Endothelial cell of hepatic sinusoid (primary cell): ENCODE results near the gene NBEAL2.

Experiments
- in situ Hi-C: cut with HindIII; loops from 2 replicates; pipeline ENCODE4 v1.10.0; 2017; ENCODE audit warnings: low sequenced_read_pairs

Gene NBEAL2

GRCh38 chr3:46998852-46999515 is 19.5 kb downstream of the NBEAL2 start:
- in situ Hi-C loops = no loop called here

DNA sequence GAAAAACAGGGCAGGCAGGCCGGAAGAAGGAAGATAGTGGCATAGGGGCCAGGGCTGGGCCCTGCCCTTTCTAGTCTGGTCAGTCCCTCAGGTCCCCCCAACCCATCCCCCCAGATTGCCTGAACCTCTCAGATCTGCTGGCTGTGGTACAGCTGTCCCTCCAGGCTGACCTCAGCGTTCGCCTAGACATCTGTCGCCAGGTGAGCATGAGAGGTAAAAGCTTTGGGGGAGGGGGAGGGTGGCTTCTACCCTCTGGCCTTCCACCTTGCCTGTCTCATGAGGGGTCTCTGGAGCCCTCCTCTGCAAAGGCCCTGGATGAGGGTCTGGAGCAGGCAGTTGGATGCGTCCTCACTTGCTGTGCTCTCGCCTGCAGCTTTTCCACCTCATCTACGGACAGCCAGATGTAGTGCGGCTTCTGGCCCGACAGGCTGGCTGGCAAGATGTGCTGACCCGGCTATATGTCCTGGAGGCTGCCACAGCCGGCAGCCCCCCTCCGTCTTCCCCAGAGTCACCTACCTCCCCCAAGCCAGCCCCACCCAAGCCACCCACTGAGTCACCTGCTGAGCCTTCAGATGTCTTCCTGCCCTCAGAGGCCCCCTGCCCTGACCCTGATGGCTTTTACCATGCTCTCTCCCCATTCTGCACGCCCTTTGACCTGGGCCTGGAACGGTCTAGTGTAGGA is 20.2 kb downstream of the NBEAL2 start:
- in situ Hi-C loops = no loop called here

GRCh38 chr3:47000198-47000815 is 20.8 kb downstream of the NBEAL2 start:
- in situ Hi-C loops = no loop called here

- in situ Hi-C loops = no loop called here
Measured at GRCh38 chr3:47000922-47001730, 21.7 kb downstream of the NBEAL2 start.

- in situ Hi-C loops = no loop called here
Measured at GRCh38 chr3:47001731-47002170, 22.3 kb downstream of the NBEAL2 start.

DNA sequence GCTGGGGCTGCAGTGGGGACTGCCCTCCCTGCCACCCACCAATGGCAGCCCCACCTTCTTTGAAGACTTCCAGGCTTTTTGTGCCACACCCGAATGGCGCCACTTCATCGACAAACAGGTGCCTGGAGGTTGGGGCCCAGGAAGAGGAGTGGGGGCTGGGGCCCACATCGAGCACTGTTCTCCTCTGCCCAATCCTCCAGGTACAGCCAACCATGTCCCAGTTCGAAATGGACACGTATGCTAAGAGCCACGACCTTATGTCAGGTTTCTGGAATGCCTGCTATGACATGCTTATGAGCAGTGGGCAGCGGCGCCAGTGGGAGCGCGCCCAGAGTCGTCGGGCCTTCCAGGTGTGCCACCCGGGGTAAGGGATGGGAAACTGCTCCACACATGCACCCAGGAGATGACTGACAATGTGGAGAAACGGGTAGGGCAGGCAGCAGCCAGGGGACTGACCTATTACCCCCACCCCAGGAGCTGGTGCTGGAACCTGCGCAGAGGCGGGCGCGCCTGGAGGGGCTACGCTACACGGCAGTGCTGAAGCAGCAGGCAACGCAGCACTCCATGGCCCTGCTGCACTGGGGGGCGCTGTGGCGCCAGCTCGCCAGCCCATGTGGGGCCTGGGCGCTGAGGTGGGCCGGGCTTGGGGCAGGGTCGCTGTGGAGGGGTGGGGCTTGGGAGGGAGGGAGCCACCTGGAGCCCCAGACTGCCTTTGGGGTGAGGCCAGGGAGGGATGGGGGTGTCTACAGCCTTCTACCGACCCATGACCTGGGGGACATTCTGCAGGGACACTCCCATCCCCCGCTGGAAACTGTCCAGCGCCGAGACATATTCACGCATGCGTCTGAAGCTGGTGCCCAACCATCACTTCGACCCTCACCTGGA is 22.9 kb downstream of the NBEAL2 start:
- in situ Hi-C loops = no loop called here

- in situ Hi-C loops = no loop called here
Measured at GRCh38 chr3:47003056-47003410, 23.6 kb downstream of the NBEAL2 start.

DNA sequence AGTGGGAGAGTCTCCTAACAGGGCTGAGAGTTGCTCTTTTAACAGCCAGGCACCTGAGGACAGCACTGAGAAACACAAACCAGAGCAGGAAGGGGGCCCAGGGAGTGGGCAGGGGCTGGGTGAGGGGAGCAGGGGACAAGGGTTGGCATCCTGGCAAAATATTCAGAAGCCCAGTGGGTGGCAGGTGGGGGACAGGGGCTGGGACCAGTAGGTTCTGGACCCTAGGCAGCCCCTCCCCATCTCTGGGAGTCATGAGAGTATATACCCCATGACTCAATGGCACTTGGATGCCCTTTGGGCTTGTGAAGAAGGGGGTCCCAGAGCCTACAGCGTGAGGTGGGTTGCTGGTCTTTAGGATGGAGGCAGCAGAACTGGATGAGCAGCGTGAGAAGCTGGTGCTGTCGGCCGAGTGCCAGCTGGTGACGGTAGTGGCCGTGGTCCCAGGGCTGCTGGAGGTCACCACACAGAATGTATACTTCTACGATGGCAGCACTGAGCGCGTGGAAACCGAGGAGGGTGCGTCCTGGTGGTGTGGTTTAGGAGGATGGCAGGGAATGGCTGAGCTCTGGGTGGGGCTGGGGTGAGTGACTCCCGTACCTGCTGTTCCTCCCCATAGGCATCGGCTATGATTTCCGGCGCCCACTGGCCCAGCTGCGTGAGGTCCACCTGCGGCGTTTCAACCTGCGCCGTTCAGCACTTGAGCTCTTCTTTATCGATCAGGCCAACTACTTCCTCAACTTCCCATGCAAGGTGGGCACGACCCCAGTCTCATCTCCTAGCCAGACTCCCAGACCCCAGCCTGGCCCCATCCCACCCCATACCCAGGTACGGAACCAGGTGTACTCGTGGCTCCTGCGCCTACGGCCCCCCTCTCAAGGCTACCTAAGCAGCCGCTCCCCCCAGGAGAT is 24.2 kb downstream of the NBEAL2 start:
- in situ Hi-C loops = no loop called here

GRCh38 chr3:47004369-47005211 is 25.1 kb downstream of the NBEAL2 start:
- in situ Hi-C loops = loop anchor here (5.0 kb wide), 1 partner anchor 72 kb away; no protein-coding TSS in a partner anchor

DNA sequence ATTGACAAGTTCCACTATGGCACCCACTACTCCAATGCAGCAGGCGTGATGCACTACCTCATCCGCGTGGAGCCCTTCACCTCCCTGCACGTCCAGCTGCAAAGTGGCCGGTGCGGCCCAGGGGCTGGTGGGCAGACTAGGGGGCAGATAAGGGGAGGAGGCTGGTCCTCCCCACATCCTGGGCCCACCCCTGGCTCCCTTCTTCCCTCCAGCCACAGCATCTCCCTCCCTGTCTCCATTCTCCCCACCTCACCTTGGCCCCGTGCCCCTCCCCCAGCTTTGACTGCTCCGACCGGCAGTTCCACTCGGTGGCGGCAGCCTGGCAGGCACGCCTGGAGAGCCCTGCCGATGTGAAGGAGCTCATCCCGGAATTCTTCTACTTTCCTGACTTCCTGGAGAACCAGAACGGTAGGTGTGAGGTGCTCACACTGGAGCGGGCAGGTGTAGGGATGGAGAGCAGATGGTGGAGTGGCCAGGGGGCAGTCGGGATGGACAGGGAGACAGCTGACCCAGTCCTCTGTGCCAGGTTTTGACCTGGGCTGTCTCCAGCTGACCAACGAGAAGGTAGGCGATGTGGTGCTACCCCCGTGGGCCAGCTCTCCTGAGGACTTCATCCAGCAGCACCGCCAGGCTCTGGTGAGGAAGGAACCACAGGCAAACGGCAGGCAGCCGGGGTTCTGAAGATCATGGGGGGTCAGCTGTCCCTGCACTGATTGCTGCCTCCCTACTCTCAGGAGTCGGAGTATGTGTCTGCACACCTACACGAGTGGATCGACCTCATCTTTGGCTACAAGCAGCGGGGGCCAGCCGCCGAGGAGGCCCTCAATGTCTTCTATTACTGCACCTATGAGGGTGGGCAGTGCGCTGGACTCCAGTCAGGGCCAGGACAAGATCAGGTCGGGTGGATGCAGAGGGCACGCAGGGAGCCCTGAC is 26.0 kb downstream of the NBEAL2 start:
- in situ Hi-C loops = loop anchor here (5.0 kb wide), 1 partner anchor 73 kb away; no protein-coding TSS in a partner anchor

DNA sequence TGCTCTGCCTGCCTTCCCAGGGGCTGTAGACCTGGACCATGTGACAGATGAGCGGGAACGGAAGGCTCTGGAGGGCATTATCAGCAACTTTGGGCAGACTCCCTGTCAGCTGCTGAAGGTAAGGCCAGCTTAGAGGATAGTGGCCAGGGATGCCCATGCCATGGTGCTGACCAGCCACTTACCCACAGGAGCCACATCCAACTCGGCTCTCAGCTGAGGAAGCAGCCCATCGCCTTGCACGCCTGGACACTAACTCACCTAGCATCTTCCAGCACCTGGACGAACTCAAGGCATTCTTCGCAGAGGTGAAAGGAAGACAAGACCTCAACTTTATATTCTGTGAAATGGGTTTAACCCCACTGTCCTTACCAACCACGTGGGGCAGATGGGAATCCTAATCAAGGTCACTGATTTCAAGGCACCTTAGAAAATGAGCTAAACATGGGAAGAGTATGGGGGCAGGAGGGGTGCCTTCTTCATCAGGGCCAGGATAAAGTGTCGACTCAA is 26.7 kb downstream of the NBEAL2 start:
- in situ Hi-C loops = loop anchor here (5.0 kb wide), 1 partner anchor 74 kb away; no protein-coding TSS in a partner anchor

- in situ Hi-C loops = loop anchor here (5.0 kb wide), 1 partner anchor 75 kb away; no protein-coding TSS in a partner anchor
Measured at GRCh38 chr3:47007001-47007400, 27.5 kb downstream of the NBEAL2 start.

- in situ Hi-C loops = loop anchor here (5.0 kb wide), 1 partner anchor 75 kb away; no protein-coding TSS in a partner anchor
Measured at GRCh38 chr3:47007482-47008233, 28.2 kb downstream of the NBEAL2 start.

DNA sequence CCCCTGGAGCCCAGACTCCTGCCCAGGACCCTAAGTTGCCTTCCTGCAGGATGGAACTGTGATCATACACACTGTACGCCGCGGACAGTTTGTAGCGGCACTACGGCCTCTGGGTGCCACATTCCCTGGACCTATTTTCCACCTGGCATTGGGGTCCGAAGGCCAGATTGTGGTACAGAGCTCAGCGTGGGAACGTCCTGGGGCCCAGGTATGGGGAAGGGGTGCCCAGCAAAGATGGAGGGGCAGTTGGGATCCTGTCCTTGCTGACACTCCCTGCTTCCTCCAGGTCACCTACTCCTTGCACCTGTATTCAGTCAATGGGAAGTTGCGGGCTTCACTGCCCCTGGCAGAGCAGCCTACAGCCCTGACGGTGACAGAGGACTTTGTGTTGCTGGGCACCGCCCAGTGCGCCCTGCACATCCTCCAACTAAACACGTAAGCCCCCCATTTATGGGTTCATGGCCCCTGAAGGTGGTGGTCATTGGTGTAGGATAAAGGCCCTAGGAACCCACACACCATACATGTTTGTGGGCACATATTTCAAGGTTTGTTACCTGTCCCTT is 28.8 kb downstream of the NBEAL2 start:
- in situ Hi-C loops = loop anchor here (5.0 kb wide), 1 partner anchor 76 kb away; no protein-coding TSS in a partner anchor

DNA sequence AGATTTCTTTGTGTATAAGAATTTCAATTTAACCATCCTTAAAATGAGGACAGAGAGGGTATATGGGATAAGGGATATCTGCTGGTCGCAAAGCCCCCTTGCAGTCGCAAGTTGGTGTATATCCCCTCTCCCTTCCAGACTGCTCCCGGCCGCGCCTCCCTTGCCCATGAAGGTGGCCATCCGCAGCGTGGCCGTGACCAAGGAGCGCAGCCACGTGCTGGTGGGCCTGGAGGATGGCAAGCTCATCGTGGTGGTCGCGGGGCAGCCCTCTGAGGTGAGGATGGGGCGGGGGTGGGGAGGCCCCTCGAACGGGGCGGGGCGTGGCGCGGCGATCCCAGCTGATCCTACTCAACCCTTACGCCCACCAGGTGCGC is 29.4 kb downstream of the NBEAL2 start:
- in situ Hi-C loops = loop anchor here (5.0 kb wide), 1 partner anchor 77 kb away; no protein-coding TSS in a partner anchor
